BJ (cell line): Measurements from ENCODE around the gene CAPN1. TPM values are rescaled to one million over a fixed set of nuclear protein-coding genes. Genes with fewer than 3 reads are reported as not detected.

Source experiments
- CTCF ChIA-PET: fragments of 350-600 bp; formaldehyde crosslinking; extraction: SDS; loops from one replicate; lab custom pipeline; 2021; ENCODE audit warnings: antibody characterized with exemption, inconsistent platforms; lab: Yijun Ruan, JAX
- POLR2A ChIA-PET: fragments of 300-600 bp; sonication (Branson Sonifier 250); formaldehyde crosslinking; extraction: SDS; loops from one replicate; lab custom pipeline; 2021; ENCODE audit warnings: antibody characterized with exemption; lab: Charles Lee
- DNase-seq: peaks from one replicate; pipeline ENCODE4 v3.0.0-alpha.2; 2011; ENCODE audit warnings: low read depth
- H3K27me3 ChIP-seq: 2 replicates; pipeline ENCODE4 v1.6.0; 2011; ENCODE audit warnings: low read length; ENCODE audit not compliant: control insufficient read depth, insufficient read depth
- H3K36me3 ChIP-seq: 2 replicates; pipeline ENCODE4 v1.5.1; 2011; ENCODE audit warnings: low read length; ENCODE audit not compliant: control insufficient read depth, insufficient read depth
- H3K4me3 ChIP-seq: 2 replicates; pipeline ENCODE4 v1.5.1; 2011; ENCODE audit warnings: low read depth, mild to moderate bottlenecking, control low read depth, low read length
- CTCF ChIP-seq: IDR thresholded peaks from 2 replicates; pipeline ENCODE4 v1.5.1; 2011; ENCODE audit warnings: low read depth, mild to moderate bottlenecking, control low read depth, inconsistent platforms, low read length, moderate library complexity; ENCODE audit not compliant: insufficient read depth
- polyA plus RNA-seq: library from polyadenylated mRNA; depleted of rRNA; stranded (reverse); fragments of >200 nt; gene quantifications from 2 replicates; pipeline ENCODE4 v1.2.3, GENCODE V29; 2011

Gene CAPN1
- polyA plus RNA-seq, 1 experiment, result 181 TPM

DNA sequence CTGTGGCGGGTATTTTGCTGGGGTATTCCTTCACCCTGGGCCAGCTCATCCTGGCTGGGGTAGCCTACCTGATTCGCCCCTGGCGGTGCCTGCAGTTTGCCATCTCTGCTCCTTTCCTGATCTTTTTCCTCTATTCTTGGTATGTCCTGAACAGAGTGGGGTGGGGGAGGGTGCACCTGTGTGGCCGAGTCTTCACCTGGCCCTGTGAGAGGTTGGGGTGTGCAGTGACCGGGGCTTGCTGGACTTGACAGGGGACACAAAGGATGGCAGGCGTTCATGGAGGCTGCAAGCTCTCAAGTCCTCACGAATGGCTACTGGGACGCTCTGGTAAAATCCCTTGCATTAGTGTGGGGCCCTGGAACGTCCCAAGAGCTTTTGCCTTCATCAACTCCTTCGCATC lies 39.3 kb downstream of the CAPN1 start:
- CTCF ChIA-PET, result interaction anchor here (1.9 kb wide), 1 partner anchor 15 kb away, joined by 8 read pairs; no protein-coding TSS in a partner anchor
- H3K27me3 ChIP-seq, result no peaks in the 10 kb centered on the region

GRCh38 chr11:65223011-65223410 lies 41.3 kb downstream of the CAPN1 start:
- POLR2A ChIA-PET, result no interaction called here
- CTCF ChIA-PET, result interaction anchor here (1.2 to 2.2 kb wide), 3 partner anchors 29 to 107 kb away, joined by 3 to 5 read pairs (median 4); no protein-coding TSS in a partner anchor
- no peak for DNase-seq
- H3K36me3 ChIP-seq, result peaks cover 2% of the 10 kb centered on the region
- no peak for TF ChIP-seq CTCF
- H3K27me3 ChIP-seq, result no peaks in the 10 kb centered on the region
- no peak overlapping the region for H3K4me3 ChIP-seq

More for the DNA sequence above, 39.3 kb downstream of the CAPN1 start:
- POLR2A ChIA-PET, result no interaction called here
- H3K36me3 ChIP-seq, result peaks cover 2% of the 10 kb centered on the region
- TF ChIP-seq CTCF, result no peak
- H3K4me3 ChIP-seq, result no peak overlapping the region
- DNase-seq, result no peak

- Histone ChIP-seq H3K36me3 (peaks cover 2% of the 10 kb centered on the region), H3K27me3 (no peaks in the 10 kb centered on the region), H3K4me3 (no peak overlapping the region)
- peak; percentile 23 for DNase-seq
- ChIA-PET CTCF (interaction anchor here (0.9 to 5.6 kb wide), 23 partner anchors 10 to 131 kb away, joined by 3 to 40 read pairs (median 5); partner anchors contain the start of genes CAPN1, DPF2, POLA2 and TIGD3), POLR2A (no interaction called here)
- no peak for TF ChIP-seq CTCF
Measured at GRCh38 chr11:65224930-65225278, 43.2 kb downstream of the CAPN1 start.

DNA sequence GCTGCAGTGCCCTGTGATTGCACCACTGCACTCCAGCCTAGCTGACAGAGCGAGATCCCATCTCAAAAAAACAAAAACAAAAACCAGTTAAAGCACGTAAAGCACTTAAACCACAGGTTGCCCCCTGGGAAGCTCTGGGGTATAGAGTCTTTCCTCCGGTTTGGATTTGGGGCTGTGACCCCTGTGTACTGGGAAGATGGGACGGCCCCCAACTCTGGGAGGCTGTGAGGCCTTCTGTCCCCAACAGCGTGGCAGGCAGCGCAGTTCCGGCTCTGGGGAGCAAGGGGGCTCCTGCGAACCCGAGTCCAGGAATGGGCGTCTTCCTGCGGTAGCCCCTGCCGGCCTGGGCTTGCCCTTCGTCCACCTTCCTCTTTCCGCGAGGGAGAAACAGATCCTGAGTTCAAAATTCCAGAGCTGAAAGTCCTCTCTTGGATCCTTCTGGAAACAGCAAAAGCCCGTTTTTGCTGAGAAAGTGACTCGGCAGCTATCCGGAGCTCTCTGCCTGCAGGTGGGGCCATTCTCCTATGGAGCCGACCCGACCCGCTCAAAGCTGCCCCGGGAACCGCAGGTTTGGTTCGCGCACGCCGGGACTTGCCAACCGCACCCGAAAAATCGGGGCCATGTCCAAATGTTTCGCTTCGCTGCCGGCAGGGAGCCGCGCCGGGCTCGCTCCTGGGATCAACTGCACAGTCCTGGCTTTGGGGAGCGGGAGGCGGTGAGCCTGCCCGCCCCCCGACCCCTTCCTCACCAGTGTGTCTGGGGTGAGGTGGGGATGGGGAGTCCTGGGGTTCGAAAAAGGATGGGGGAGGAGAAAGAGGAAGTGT lies 43.8 kb downstream of the CAPN1 start:
- CTCF ChIA-PET, result interaction anchor here (0.6 to 5.6 kb wide), 26 partner anchors 11 to 131 kb away, joined by 3 to 40 read pairs (median 4); partner anchors contain the start of genes CAPN1, DPF2, POLA2 and TIGD3
- POLR2A ChIA-PET, result no interaction called here
- DNase-seq, result no peak
- Histone ChIP-seq H3K4me3 (peak overlapping the region; percentile 30), H3K27me3 (no peaks in the 10 kb centered on the region), H3K36me3 (peaks cover 2% of the 10 kb centered on the region)
- peak; percentile 71 for TF ChIP-seq CTCF

GRCh38 chr11:65226103-65226442 lies 44.3 kb downstream of the CAPN1 start:
- CTCF ChIA-PET, result interaction anchor here (0.7 to 5.6 kb wide), 22 partner anchors 10 to 130 kb away, joined by 3 to 40 read pairs (median 6); partner anchors contain the start of genes CAPN1, DPF2 and POLA2
- no peak for TF ChIP-seq CTCF
- peak overlapping the region; percentile 30 for H3K4me3 ChIP-seq
- POLR2A ChIA-PET, result no interaction called here
- peaks cover 2% of the 10 kb centered on the region for H3K36me3 ChIP-seq
- DNase-seq, result no peak
- H3K27me3 ChIP-seq, result no peaks in the 10 kb centered on the region
